Glomerular visceral epithelial cell (primary cell): ENCODE data around the gene MRPS21.

Experiments used
- DNase-seq: peaks from one replicate; pipeline ENCODE4 v3.0.0-alpha.2; 2016; ENCODE audit errors: extremely low spot score

Gene MRPS21

GRCh38 chr1:150293433-150294253, at the start of gene MRPS21:
Gene MRPS21, plus strand, starts transcription at chr1:150293861. Its CDS starts 506 bp downstream, at chr1:150294367.
- peak; percentile 90 for DNase-seq

DNA sequence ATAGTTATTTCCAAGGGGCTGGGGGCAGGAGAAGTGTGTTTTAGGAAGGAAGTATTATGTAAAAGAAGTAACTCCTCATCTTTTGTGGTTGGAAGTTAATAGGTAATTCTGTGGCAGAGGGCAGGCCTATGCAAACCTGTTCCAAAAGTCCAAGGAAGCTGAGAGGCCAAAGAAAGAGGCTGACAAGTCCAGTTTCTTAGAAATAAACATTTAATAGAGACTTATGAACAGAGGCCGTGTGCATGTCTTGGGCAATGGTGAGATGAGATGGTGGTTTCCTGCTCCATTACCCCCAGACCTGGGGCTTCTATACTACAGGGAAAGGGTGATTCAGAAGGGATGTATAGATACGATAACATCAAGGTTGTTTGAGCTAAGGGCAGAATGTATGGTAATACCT, 43.7 kb upstream of the MRPS21 start:
- DNase-seq, result no peak

DNA sequence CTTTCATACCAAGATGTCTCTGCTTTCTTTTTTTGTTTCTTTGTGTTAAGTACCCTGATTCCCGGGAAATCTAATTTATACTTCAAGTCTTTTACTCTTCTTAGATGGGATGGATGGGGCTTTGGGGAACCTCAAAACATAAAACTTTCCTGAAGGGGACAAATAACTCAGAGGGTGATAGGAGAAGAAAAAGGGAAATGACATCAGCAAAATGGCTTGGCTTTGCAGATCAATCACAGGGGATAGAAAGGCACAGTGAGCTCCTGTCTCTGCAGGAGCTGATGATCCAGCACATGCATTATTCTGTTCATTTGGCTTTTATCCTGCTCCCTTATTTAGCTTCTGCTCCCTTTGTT, 37.5 kb upstream of the MRPS21 start:
- DNase-seq, result no peak

DNA sequence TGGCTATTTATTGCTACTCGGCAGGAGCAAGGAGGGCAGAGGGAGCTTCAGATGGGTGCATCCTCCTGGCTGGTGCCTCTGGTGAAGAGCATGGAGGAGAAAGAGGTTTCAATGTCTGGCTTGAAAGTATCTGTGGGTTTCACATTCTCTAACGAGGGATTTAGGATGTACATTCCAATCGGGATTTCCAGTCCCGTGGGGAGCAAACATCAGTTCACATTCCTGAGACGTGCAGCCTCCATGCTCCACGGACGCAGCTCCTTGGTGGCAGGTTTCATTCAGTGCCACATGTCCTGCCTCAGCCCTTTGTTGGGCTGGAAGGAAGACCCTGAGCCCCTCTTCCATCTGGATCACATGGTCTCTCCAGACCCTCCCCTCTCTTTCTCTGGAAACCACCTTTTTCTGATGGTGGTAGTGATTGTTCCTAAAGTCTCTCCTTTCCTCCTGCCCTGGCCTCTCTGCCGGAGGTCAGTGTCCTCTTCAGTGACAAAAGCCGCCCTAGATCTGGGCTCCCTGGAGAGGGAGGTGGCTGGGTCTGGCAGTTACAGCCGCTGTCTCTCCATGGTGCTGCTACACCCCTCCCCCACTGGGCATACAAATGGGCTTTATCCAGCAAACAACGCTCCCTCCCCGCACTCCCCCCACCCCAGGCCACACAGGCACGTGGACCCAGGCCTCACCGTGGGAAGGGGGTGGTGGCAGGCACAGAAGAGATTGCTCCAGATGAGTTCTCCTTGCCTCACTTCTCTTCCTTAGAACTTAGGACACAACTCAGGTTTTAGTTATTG, 36.9 kb upstream of the MRPS21 start:
- DNase-seq, result no peak

DNA sequence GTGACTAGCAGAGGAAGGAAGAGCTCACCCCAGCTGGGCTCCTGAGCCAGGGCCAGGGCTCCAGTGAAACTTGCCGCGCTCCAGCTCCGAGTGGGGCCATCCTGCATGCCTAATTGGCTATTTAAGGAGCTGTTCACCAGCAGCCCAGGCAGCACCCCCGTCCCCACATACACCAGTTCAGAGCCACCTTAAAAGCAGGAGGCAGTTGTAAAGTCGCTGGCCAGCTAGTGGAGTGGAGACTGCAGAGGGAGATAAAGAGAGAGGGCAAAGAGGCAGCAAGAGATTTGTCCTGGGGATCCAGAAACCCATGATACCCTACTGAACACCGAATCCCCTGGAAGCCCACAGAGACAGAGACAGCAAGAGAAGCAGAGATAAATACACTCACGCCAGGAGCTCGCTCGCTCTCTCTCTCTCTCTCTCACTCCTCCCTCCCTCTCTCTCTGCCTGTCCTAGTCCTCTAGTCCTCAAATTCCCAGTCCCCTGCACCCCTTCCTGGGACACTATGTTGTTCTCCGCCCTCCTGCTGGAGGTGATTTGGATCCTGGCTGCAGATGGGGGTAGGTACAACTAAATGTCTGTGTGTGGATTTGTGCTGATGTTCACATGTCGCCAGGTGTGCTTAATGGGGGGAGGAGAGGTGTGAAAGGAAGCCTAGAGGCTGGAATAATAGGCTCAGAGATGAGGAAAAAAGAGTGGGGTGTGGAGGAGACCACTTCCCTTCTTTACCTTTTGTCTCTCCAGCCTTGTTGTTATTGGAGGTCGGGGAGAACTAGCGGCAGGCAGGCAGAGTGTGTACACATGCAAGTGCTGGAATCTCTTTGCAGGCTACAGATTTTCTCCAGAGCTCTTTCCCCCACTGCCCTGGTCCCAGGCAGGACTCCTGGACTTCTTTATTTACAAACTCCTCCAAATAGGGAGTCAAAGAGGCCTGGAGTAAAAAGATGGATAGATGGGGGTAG, 35.8 kb upstream of the MRPS21 start, which contains the start of gene CA14:
TSS of gene CA14 (plus strand) at position 151 of the 962 bp plus-strand sequence. CDS start at position 506, 355 bp downstream.
- DNase-seq, result no peak

GRCh38 chr1:150259217-150259616, 34.4 kb upstream of the MRPS21 start:
- DNase-seq, result no peak

GRCh38 chr1:150259758-150260669, 33.6 kb upstream of the MRPS21 start:
- peak; percentile 26 for DNase-seq

GRCh38 chr1:150261367-150261766, 32.3 kb upstream of the MRPS21 start:
- DNase-seq, result no peak

- no peak for DNase-seq
These were observed 31.0 kb upstream of the MRPS21 start for GRCh38 chr1:150262388-150263320.

DNA sequence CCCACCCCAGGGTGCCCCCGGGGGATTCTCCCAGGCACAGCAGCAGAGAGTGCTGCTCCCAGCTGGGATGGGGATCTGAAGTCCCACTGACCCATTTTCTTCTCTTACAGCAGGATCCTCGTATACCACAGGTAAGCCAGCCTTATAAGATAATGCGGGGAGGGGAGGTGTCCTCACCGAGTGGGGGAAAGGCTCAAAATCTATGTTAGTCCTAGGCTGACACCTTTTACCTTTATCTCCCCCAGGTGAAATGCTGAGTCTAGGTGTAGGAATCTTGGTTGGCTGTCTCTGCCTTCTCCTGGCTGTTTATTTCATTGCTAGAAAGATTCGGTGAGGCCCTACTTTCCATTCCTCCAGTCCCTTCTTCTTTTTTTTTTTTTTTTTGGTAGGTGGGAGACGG, 30.1 kb upstream of the MRPS21 start:
- DNase-seq, result no peak

DNA sequence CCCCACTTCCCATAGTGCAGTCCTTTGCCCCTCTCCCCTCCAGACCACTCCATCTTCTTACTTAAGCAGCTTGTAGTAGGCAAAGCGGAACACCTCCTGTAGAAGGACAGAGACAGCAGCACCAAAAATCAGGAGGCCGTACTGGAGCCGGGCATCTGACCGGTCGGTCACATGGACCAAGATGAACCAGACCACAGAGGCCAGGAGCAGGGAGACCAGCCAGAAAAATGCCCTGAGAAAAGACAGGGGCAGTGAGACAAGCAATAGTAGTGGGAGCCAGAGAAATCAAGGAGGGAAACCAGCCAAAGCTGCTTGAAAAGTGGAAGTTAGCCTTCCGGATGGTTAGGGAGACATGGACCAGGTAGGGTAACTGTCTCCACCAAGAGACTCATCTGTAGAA, 25.8 kb upstream of the MRPS21 start:
- no peak for DNase-seq

DNA sequence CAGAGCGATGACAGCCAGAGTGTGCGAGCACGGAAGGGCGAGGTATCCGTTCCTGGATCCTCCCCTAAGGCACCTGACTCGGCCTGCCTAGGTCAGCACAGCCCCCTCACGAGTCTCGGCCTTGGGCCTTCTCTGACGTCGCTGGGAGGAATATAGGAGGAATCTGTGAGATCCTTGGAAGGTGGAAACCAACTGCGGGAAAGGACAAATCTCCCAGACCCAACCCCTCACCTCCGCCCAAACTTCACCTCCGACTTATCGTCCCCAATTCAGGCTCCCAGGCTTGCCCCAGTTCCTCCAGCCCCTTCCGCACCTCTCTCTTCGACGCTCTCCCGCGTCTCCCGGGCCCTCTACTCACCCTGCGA, 25.3 kb upstream of the MRPS21 start:
- peak; percentile 32 for DNase-seq

DNA sequence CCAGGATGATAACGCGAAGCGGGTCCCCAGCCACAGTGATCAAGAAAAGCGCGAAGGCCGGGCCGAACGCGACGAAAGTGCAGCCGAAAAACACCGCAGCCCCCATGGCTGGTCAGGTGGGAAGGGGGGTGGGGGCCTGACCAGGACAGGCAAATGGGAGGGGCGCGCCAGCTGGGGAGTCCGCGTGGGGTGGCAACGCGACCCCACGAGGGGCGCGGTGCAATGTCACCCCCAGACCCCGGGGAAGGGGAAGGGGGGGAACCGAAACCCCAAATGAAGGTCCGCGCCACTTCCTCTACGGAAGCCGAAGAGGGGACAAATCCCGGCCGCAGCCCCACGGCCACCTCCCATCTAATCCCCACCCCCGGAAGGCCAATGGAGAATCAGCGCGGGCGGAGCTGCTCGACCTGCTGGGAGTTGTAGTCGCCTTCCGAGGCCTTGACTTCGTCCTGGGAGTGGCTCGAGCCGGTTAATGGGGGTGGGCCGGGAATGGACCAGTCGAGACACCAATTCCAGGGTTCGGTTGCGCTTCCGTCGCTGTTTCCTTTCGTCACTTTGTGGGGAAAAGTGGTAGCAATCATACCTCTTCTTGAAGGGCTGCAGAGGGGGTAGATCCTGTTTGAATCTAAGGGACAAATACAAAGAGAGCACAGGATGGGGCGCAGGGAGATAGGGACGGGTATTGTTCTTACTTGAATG, 24.8 kb upstream of the MRPS21 start, which contains the start of gene APH1A:
TSS of gene APH1A (minus strand) at position 312 of the 699 bp plus-strand sequence. CDS start at position 106, 206 bp downstream.
- DNase-seq, result peak; percentile 96

- no peak for DNase-seq
These were observed 24.2 kb upstream of the MRPS21 start for GRCh38 chr1:150269451-150269850.

- DNase-seq, result no peak
These were observed 22.2 kb upstream of the MRPS21 start for GRCh38 chr1:150271291-150271959.

GRCh38 chr1:150273311-150273710, 20.4 kb upstream of the MRPS21 start:
- no peak for DNase-seq

GRCh38 chr1:150280138-150280707, 13.4 kb upstream of the MRPS21 start:
- DNase-seq, result no peak

DNA sequence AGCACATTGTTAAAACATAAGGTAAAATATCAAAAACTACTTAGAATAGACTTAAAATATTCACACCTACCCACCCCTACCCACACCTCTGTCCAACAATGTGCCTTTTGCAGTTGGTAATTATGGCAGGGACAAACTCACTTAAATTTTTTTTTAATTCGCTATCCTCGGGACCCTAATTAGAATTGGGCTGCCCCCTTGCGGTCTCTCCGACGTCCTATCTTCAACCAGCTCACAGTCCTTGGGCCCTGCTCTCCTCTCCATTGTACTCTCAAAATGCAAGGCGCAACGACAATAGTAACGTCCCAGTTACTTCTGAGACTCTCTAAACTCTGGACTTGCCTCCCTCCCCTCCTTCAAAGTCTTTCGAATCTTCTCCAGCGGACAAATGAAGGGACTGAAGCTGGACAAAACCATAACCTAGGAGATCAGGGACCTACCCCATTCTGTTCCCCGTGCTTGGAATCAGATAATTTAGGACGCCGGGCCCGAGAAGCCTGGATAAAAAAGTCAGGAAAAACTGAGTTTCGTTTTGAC, 12.4 kb upstream of the MRPS21 start:
- peak; percentile 55 for DNase-seq
